ENCODE measurements around the gene ANXA6. TPM values are rescaled to one million over a fixed set of nuclear protein-coding genes. Genes with fewer than 3 reads are reported as not detected.
A peak's percentile ranks its signal among the peaks of the same experiment; 100 is the strongest.

Gene ANXA6
- total RNA-seq, 1 donor from 2014 or later = 224 TPM

DNA sequence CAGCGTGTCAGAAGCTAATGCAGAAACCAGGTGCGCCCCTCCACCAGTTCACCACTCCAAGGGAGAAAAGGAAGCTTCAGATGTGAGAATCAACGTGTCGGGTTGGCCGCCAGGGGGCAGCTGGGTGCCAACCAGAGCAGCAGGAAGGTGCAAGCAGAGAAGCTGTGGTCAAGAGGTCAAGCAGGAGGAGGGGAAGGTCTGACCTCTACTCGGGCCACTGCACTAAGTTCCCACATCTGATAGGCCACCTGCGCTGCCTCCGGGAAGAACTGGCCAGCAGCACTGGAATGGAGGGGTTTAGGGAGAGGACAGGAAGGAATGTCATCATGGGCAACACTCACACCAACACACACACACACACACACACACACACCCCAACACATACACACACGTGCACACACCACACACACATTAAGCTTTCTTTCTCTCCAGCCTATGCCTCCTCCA is 31.4 kb downstream of the ANXA6 start:
- no peak overlapping the region for H3K4me3 Mint-ChIP-seq (ENCODE audit: unreplicated experiment)
- H3K4me1 Mint-ChIP-seq (ENCODE audit: unreplicated experiment) = peaks cover 15% of the 10 kb centered on the region
- TF ChIP-seq, protein P1, sequence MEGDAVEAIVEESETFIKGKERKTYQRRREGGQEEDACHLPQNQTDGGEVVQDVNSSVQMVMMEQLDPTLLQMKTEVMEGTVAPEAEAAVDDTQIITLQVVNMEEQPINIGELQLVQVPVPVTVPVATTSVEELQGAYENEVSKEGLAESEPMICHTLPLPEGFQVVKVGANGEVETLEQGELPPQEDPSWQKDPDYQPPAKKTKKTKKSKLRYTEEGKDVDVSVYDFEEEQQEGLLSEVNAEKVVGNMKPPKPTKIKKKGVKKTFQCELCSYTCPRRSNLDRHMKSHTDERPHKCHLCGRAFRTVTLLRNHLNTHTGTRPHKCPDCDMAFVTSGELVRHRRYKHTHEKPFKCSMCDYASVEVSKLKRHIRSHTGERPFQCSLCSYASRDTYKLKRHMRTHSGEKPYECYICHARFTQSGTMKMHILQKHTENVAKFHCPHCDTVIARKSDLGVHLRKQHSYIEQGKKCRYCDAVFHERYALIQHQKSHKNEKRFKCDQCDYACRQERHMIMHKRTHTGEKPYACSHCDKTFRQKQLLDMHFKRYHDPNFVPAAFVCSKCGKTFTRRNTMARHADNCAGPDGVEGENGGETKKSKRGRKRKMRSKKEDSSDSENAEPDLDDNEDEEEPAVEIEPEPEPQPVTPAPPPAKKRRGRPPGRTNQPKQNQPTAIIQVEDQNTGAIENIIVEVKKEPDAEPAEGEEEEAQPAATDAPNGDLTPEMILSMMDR (IDR thresholded peaks at IDR 0.05; ENCODE audit: unreplicated experiment) = peak; percentile 82
- H3K9me3 Mint-ChIP-seq (ENCODE audit: unreplicated experiment) = no peaks in the 10 kb centered on the region
- H3K36me3 Mint-ChIP-seq (ENCODE audit: low read depth, unreplicated experiment) = peaks cover 56% of the 10 kb centered on the region
- no peak overlapping the region for H3K27ac Mint-ChIP-seq (ENCODE audit: unreplicated experiment)
- DNase-seq (ENCODE audit: low spot score) = peak; percentile 74
- H3K27me3 Mint-ChIP-seq (ENCODE audit: unreplicated experiment) = peaks cover 2% of the 10 kb centered on the region

DNA sequence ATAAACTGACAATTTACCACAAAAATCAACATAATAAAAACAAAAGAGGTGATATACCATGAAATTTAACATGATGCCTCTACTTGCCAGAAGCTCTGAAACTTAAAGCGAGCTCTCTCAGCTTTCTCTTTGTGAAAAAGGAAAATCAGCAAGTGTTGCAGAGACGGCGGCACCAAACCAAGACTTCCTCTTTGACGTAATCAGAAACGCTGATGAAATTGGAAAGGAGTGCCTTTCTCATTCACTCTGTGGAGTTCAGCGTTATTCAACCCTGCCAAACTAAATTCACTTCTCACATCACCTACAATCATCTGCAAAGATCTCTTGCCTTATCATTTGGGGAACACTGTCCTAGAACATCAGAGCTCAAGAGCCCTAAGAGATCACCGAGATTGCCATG is 32.2 kb downstream of the ANXA6 start:
- Mint-ChIP-seq H3K36me3 (ENCODE audit: low read depth, unreplicated experiment) (peaks cover 58% of the 10 kb centered on the region), H3K4me3 (ENCODE audit: unreplicated experiment) (no peak overlapping the region), H3K27ac (ENCODE audit: unreplicated experiment) (no peak overlapping the region), H3K27me3 (ENCODE audit: unreplicated experiment) (peaks cover 5% of the 10 kb centered on the region), H3K4me1 (ENCODE audit: unreplicated experiment) (peaks cover 11% of the 10 kb centered on the region), H3K9me3 (ENCODE audit: unreplicated experiment) (no peaks in the 10 kb centered on the region)
- TF ChIP-seq, protein P1 (IDR thresholded peaks at IDR 0.05; ENCODE audit: unreplicated experiment) = no peak
- no peak for DNase-seq (ENCODE audit: low spot score)

- Mint-ChIP-seq H3K4me1 (ENCODE audit: unreplicated experiment) (peaks cover 7% of the 10 kb centered on the region), H3K4me3 (ENCODE audit: unreplicated experiment) (peak overlapping the region; percentile 62), H3K9me3 (ENCODE audit: unreplicated experiment) (no peaks in the 10 kb centered on the region), H3K27ac (ENCODE audit: unreplicated experiment) (no peak overlapping the region), H3K27me3 (ENCODE audit: unreplicated experiment) (peaks cover 5% of the 10 kb centered on the region), H3K36me3 (ENCODE audit: low read depth, unreplicated experiment) (peaks cover 61% of the 10 kb centered on the region)
- DNase-seq (ENCODE audit: low spot score) = no peak
- TF ChIP-seq, protein P1 (IDR thresholded peaks at IDR 0.05; ENCODE audit: unreplicated experiment) = no peak
These were observed 33.5 kb downstream of the ANXA6 start for GRCh38 chr5:151123897-151124751.

DNA sequence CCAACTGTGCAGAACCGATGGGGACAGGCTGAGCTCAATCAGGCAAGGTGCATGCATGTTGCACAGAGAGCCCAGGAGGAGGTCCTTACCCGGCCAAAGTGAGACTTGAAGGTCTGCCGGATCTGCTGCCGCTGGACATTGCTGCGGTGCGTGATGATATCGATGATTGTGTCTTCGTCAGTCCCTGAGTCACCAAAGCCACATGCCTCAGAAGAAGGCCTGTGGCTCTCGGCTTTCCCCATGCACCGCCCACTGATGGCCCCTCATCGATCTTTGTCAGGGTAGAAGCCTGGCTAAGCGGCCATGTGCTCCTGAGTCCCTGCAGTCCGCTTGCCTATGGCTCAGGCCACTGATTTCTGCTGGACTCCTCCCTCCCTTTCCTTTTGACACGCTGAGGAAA is 34.8 kb downstream of the ANXA6 start:
- TF ChIP-seq, protein P1 (IDR thresholded peaks at IDR 0.05; ENCODE audit: unreplicated experiment) = no peak
- Mint-ChIP-seq H3K9me3 (ENCODE audit: unreplicated experiment) (no peaks in the 10 kb centered on the region), H3K27me3 (ENCODE audit: unreplicated experiment) (peaks cover 5% of the 10 kb centered on the region), H3K36me3 (ENCODE audit: low read depth, unreplicated experiment) (peaks cover 55% of the 10 kb centered on the region), H3K4me1 (ENCODE audit: unreplicated experiment) (peaks cover 4% of the 10 kb centered on the region), H3K4me3 (ENCODE audit: unreplicated experiment) (no peak overlapping the region), H3K27ac (ENCODE audit: unreplicated experiment) (no peak overlapping the region)
- no peak for DNase-seq (ENCODE audit: low spot score)

GRCh38 chr5:151121665-151122064 is 35.9 kb downstream of the ANXA6 start:
- Mint-ChIP-seq H3K36me3 (ENCODE audit: low read depth, unreplicated experiment) (peaks cover 52% of the 10 kb centered on the region), H3K4me3 (ENCODE audit: unreplicated experiment) (no peak overlapping the region), H3K27ac (ENCODE audit: unreplicated experiment) (no peak overlapping the region), H3K9me3 (ENCODE audit: unreplicated experiment) (no peaks in the 10 kb centered on the region), H3K27me3 (ENCODE audit: unreplicated experiment) (peaks cover 3% of the 10 kb centered on the region), H3K4me1 (ENCODE audit: unreplicated experiment) (peaks cover 4% of the 10 kb centered on the region)
- no peak for DNase-seq (ENCODE audit: low spot score)
- TF ChIP-seq, protein P1 (IDR thresholded peaks at IDR 0.05; ENCODE audit: unreplicated experiment) = no peak

Measured in endothelial cell (in vitro differentiated cells).